SK-N-SH (cell line): ENCODE measurements around the gene NKAIN4.

ENCODE experiments used
- FOXJ3 ChIP-seq: sonication (generic); formaldehyde crosslinking; IDR thresholded peaks from 2 replicates; pipeline ENCODE4 v1.5.1; 2020; ENCODE audit warnings: mild to moderate bottlenecking, missing genetic modification reagents
- REST ChIP-seq: IDR thresholded peaks from 2 replicates; pipeline ENCODE4 v1.6.1; 2012; ENCODE audit warnings: mild to moderate bottlenecking, low read depth, low read length, moderate library complexity

GRCh38 chr20:63216849-63217471 is 37.3 kb downstream of the NKAIN4 start:
- TF ChIP-seq FOXJ3 (no peak), REST (no peak)
